ENCODE data around the gene RNASEH1.

DNA sequence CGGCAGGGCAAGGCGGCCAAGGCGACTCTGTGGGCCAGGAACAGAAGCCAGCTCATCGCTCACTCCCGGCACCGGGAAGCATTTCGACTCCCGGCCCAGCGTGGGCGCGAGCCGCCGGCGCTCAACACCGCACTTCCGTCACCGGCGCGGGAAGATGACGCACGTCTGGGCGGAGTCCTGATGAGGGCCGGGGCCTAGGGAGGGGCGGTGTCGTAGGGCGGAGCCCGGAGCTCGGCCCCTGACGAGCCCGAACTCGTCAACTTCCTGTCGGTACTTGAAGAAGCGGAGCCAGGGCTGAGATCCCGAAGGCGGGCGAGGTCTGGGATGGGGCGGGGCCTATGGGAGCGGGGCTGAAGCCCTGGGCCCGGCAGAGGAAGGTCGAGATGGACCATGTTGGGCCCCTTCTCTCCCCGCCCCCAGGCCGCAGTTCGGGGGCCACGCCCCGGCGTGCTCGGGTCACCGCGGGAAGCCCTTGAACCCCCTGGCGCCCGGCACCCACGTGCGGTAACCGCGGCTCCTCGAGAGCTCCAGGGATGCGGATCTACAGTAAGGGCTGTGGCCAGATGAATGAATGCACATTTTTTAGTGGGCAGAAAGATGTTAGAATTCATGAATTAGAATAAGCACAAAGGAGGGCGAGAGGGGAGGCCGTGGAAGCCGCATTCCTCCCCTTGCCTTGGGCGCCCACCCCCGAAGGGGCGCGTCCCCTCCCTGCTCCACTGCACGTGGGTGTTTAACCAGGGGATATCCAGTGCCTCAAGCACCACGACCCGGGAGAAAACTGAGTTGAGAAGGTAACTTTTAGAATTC lies at the start of gene RNASEH1:
- TF ChIP-seq, protein P1, sequence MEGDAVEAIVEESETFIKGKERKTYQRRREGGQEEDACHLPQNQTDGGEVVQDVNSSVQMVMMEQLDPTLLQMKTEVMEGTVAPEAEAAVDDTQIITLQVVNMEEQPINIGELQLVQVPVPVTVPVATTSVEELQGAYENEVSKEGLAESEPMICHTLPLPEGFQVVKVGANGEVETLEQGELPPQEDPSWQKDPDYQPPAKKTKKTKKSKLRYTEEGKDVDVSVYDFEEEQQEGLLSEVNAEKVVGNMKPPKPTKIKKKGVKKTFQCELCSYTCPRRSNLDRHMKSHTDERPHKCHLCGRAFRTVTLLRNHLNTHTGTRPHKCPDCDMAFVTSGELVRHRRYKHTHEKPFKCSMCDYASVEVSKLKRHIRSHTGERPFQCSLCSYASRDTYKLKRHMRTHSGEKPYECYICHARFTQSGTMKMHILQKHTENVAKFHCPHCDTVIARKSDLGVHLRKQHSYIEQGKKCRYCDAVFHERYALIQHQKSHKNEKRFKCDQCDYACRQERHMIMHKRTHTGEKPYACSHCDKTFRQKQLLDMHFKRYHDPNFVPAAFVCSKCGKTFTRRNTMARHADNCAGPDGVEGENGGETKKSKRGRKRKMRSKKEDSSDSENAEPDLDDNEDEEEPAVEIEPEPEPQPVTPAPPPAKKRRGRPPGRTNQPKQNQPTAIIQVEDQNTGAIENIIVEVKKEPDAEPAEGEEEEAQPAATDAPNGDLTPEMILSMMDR (IDR thresholded peaks at IDR 0.05; ENCODE audit: low read depth, low read length, poor library complexity, severe bottlenecking) = no peak
- TF ChIP-seq EZH2phosphoT487 (IDR thresholded peaks at IDR 0.05; ENCODE audit: borderline replicate concordance, low read length) = no peak

Data from DOHH2 (cell line).